ENCODE results near the gene ATAD5.

ATAD5 gene

DNA sequence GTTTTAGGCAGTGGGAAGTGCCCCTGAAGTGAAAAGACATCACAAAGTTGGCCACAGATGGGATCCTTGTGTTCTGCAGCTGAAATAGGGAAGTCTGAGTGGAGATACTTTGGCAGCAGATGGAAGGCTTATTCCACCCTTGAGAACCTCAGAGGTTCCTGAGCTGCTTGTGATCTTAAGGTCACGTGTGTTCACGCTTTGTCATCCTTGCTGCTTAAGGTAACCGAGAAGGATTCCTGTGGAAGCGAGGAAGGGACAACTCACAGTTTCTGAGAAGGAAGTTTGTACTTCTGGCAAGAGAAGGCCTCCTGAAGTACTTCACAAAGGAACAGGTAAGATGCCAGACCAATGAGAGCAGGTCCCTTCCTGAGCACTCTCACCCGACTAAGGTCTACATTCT is 102.2 kb downstream of the ATAD5 start:
- no peak for DNase-seq (ENCODE audit: insufficient read length, low spot score)
- no peak for FAIRE-seq

DNA sequence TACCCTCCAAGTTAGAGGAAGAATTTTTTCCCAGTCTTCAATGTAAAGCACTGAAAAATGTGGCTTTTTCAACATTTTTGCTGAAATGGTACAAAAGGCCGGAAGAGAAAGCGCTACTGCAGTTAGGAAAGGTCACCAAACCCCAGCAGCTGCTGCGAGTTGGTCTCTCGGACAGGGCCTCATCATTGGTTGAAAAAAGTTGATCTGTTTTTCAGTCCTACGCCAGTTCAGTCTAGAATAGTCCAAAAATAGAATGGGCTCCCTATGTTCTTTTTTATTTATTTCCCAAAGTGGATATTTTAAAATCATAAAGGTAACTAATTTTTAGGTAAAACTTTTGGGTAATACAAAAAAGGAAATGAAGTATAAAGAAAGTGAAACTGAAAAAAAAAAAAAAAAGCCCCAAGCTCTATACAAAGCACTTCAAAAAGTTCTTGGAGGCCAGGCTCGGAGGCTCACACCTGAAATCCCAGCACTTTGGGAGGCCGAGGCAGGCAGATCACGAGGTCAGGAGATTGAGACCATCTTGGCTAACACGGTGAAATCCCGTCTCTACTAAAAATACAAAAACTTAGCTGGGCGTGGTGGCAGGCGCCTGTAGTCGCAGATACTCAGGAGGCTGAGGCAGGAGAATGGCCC is 107.4 kb downstream of the ATAD5 start:
- FAIRE-seq = no peak
- DNase-seq (ENCODE audit: insufficient read length, low spot score) = no peak

DNA sequence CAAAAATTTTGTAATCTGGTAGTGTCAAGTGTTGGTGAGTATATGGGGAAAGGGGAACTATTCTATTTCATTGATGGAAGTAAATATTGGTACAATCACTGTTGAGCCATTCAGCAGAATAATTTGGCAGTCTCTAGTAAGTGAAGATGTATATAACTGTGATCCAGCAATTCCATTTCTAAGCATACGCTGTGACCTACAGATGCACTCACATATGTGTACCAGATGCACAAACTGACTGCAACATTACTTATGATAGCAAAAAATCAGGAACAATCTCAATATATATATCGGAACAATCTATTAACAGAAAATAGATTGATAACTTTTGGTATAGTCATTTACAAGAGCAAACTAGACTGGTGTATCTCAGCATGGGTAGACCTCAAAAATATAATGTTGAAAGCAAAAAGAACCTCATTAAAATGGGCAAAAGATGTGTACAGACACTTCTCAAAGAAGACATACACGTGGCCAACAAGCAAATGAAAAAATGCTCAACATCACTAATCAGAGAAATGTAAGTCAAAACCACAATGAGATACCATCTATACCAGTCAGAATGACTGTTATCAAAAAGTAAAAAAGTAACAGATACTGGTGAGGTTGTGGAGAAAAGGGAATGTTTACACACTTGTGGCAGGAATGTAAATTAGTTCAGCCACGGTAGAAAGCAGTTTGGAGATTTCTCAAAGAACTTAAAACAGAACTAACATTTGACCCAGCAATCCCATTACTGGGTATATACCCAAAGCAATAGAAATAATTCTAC is 110.7 kb downstream of the ATAD5 start:
- no peak for FAIRE-seq

More for the DNA sequence above, 110.7 kb downstream of the ATAD5 start:
- DNase-seq (ENCODE audit: insufficient read length, low spot score) = no peak
